CD4-positive, alpha-beta T cell (primary cell): ENCODE measurements around the gene NKAPL. TPM values are rescaled to one million over a fixed set of nuclear protein-coding genes. Genes with fewer than 3 reads are reported as not detected.

Source experiments
- ATAC-seq: fragments of 200-7000 bp; cut with Tn5 transposase; one replicate; pipeline ENCODE4 v1.10.0; 2022; ENCODE audit warnings: mild to moderate bottlenecking; ENCODE audit not compliant: poor library complexity
- CTCF ChIA-PET: fragments of 350-600 bp; sonication (Branson Sonifier 250); formaldehyde crosslinking; loops from one replicate; lab custom pipeline; 2021; ENCODE audit warnings: antibody characterized with exemption, inconsistent platforms; lab: Charles Lee
- POLR2A ChIA-PET: fragments of 350-600 bp; sonication (Branson Sonifier 250); formaldehyde crosslinking; loops from one replicate; lab custom pipeline; 2021; ENCODE audit warnings: antibody characterized with exemption, inconsistent platforms; lab: Charles Lee
- DNase-seq, 14 experiments: peaks; one replicate each; pipeline ENCODE4 v3.0.0-alpha.2; 2013 to 2020; ENCODE audit warnings: mixed read lengths in 2 of 14
- H3K27ac ChIP-seq, 2 donors: one replicate each; pipeline versions ENCODE4 v1.5.1 to v1.7.0; 2013; ENCODE audit warnings: low read length in 2 of 2, low read depth in 1 of 2, mild to moderate bottlenecking in 1 of 2
- H3K27me3 ChIP-seq, 2 experiments: 1 replicate in 1 of 2; 2 replicates in 1 of 2; pipeline versions ENCODE4 v1.6.1 to v1.7.0; 2013; ENCODE audit warnings: low read length in 2 of 2, control low read depth in 1 of 2, mild to moderate bottlenecking in 1 of 2, moderate library complexity in 1 of 2; ENCODE audit not compliant: insufficient read depth in 2 of 2, control insufficient read depth in 1 of 2
- H3K36me3 ChIP-seq: one replicate; pipeline ENCODE4 v1.6.1; 2013; ENCODE audit warnings: low read length, control low read depth; ENCODE audit not compliant: insufficient read depth
- H3K4me1 ChIP-seq: one replicate; pipeline ENCODE4 v1.6.1; 2013; ENCODE audit warnings: low read length, control low read depth; ENCODE audit not compliant: insufficient read depth
- H3K4me3 ChIP-seq: one replicate; pipeline ENCODE4 v1.5.1; 2013; ENCODE audit warnings: mild to moderate bottlenecking, low read length, moderate library complexity
- H3K9me3 ChIP-seq, 2 experiments: 1 replicate in 1 of 2; 2 replicates in 1 of 2; pipeline versions ENCODE4 v1.6.1 to v1.7.0; 2013; ENCODE audit warnings: low read length in 2 of 2, mild to moderate bottlenecking in 2 of 2, control low read depth in 1 of 2, moderate library complexity in 1 of 2; ENCODE audit not compliant: control insufficient read depth in 1 of 2, insufficient read depth in 1 of 2
- H3K27ac Mint-ChIP-seq: one replicate; pipeline ENCODE4 v1.8.0; 2020; ENCODE audit warnings: mixed read lengths
- H3K27me3 Mint-ChIP-seq: one replicate; pipeline ENCODE4 v1.8.0; 2021; ENCODE audit warnings: mixed read lengths
- H3K36me3 Mint-ChIP-seq: one replicate; pipeline ENCODE4 v1.8.0; 2021; ENCODE audit warnings: low read depth, mixed read lengths
- H3K4me1 Mint-ChIP-seq: one replicate; pipeline ENCODE4 v1.8.0; 2021; ENCODE audit warnings: low read depth, mixed read lengths
- H3K4me3 Mint-ChIP-seq: one replicate; pipeline ENCODE4 v1.8.0; 2020; ENCODE audit warnings: mild to moderate bottlenecking, mixed read lengths
- H3K9me3 Mint-ChIP-seq: one replicate; pipeline ENCODE4 v1.8.0; 2020; ENCODE audit warnings: mixed read lengths
- intact Hi-C, 2 experiments: fragments of 100-400 bp; cut with DNase I in 1 of 2; cut with micrococcal nuclease in 1 of 2; formaldehyde crosslinking; loops; one replicate each; pipeline versions ENCODE4 v1.15.1 to v1.9.0; 2023 to 2025; cut with DNase I, micrococcal nuclease
- total RNA-seq, 174 experiments: library from RNA in 2 of 174; stranded (reverse) in 2 of 174; gene quantifications; one replicate each; pipeline ENCODE4 v1.2.3 and lab custom pipeline; 2021 to 2026
- TF ChIP-seq, protein P1 (sequence below): fragments of 200-600 bp; IDR thresholded peaks from one replicate; pipeline ENCODE4 v1.8.0; 2022; ENCODE audit warnings: antibody characterized with exemption, mild to moderate bottlenecking

Gene NKAPL
- total RNA-seq, 2 experiments from 2014 or later, result not detected

DNA sequence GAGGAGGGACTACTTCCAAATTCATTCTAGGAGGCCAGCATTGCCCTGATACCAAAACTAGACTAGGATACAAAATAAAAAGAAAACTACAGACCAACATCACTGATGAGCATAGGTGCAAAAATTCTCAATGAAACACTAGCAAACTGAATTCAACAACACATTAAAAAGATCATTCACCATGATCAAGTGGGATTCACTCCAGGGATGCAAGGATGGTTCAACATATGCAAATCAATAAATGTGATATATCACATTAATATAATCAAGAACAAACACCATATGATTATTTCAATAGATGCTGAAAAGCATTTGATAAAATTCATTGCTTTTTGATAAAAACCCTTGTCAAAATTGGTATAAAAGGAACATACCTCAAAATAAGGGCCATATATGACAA is 32.5 kb downstream of the NKAPL start:
- Histone ChIP-seq H3K4me3 (no peak overlapping the region), H3K4me1 (no peaks in the 10 kb centered on the region), H3K27me3 (no peaks in the 10 kb centered on the region), H3K9me3 (no peaks in the 10 kb centered on the region), H3K36me3 (no peaks in the 10 kb centered on the region), H3K27ac (no peak overlapping the region)
- no peak for ATAC-seq
- intact Hi-C loops, result no loop called here
- DNase-seq, result no peak
- H3K27me3 Mint-ChIP-seq, result peaks cover 10% of the 10 kb centered on the region
- no peak overlapping the region for H3K4me3 Mint-ChIP-seq
- TF ChIP-seq, protein P1, sequence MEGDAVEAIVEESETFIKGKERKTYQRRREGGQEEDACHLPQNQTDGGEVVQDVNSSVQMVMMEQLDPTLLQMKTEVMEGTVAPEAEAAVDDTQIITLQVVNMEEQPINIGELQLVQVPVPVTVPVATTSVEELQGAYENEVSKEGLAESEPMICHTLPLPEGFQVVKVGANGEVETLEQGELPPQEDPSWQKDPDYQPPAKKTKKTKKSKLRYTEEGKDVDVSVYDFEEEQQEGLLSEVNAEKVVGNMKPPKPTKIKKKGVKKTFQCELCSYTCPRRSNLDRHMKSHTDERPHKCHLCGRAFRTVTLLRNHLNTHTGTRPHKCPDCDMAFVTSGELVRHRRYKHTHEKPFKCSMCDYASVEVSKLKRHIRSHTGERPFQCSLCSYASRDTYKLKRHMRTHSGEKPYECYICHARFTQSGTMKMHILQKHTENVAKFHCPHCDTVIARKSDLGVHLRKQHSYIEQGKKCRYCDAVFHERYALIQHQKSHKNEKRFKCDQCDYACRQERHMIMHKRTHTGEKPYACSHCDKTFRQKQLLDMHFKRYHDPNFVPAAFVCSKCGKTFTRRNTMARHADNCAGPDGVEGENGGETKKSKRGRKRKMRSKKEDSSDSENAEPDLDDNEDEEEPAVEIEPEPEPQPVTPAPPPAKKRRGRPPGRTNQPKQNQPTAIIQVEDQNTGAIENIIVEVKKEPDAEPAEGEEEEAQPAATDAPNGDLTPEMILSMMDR, result no peak
- POLR2A ChIA-PET, result no interaction called here
- peaks cover 4% of the 10 kb centered on the region for H3K36me3 Mint-ChIP-seq
- peaks cover 2% of the 10 kb centered on the region for H3K9me3 Mint-ChIP-seq
- CTCF ChIA-PET, result interaction anchor here (0.7 kb wide), 1 partner anchor 73 kb away, joined by 3 read pairs; no protein-coding TSS in a partner anchor
- no peaks in the 10 kb centered on the region for H3K4me1 Mint-ChIP-seq
- H3K27ac Mint-ChIP-seq, result no peak overlapping the region

DNA sequence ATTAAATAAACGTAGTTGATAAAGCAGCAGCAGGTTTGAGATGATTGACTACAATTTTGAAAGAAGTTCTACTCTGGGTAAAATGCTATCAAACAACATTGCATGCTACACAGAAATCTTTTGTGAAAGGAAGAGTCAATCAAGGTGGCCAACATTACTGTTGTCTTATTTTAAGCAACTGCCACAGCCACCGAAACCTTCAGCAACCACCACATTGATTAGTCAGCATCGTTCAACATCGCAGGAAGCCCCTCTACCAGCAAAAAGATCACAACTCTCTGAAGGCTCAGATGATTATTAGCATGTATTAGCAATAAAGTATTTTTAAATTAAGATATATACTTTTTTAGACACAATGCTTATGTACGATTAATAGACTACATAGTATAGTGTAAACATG is 36.2 kb downstream of the NKAPL start:
- Histone ChIP-seq H3K27ac (no peak overlapping the region), H3K36me3 (no peaks in the 10 kb centered on the region), H3K4me3 (no peak overlapping the region), H3K27me3 (no peaks in the 10 kb centered on the region), H3K9me3 (no peaks in the 10 kb centered on the region), H3K4me1 (no peaks in the 10 kb centered on the region)
- DNase-seq, result no peak
- Mint-ChIP-seq H3K9me3 (peaks cover 2% of the 10 kb centered on the region), H3K27ac (no peak overlapping the region), H3K27me3 (no peaks in the 10 kb centered on the region), H3K4me1 (no peaks in the 10 kb centered on the region), H3K36me3 (no peaks in the 10 kb centered on the region), H3K4me3 (no peak overlapping the region)
- CTCF ChIA-PET, result no interaction called here
- POLR2A ChIA-PET, result no interaction called here
- TF ChIP-seq, protein P1, result no peak
- no peak for ATAC-seq
- intact Hi-C loops, result no loop called here

DNA sequence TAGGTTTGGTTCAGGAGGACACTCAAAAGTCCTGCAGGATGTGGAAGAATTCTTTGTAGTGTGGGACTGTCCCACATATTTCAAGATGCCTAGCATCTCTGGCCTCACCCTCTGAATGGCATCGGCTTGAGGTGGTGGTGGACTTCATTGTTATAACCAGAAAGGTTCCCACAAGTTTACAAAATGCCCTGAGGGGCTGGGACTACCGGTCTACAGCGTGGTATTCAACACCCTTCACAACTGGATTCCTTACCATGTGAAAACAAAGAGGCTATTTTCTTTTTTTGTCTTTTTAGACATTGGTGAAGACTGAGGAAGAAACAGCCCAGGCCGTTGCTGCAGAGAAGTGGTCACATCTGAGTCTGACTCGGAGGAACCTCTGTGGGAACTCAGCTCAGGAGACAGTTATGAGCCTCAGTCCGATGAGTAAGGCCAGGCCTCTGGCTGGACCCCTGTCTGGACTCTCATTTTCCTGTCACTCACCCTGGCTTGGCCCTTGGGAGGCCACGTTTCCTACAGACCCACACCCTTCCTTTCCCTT is 37.5 kb downstream of the NKAPL start:
- no peak overlapping the region for H3K4me3 Mint-ChIP-seq
- no peaks in the 10 kb centered on the region for H3K27me3 ChIP-seq
- CTCF ChIA-PET, result no interaction called here
- no peaks in the 10 kb centered on the region for H3K36me3 ChIP-seq
- no peak overlapping the region for H3K27ac Mint-ChIP-seq
- H3K4me3 ChIP-seq, result no peak overlapping the region
- no peaks in the 10 kb centered on the region for H3K9me3 ChIP-seq
- DNase-seq, result no peak
- H3K4me1 Mint-ChIP-seq, result no peaks in the 10 kb centered on the region
- no peak for ATAC-seq
- no peak overlapping the region for H3K27ac ChIP-seq
- no peaks in the 10 kb centered on the region for H3K9me3 Mint-ChIP-seq
- POLR2A ChIA-PET, result no interaction called here
- intact Hi-C loops, result no loop called here
- TF ChIP-seq, protein P1, result no peak
- no peaks in the 10 kb centered on the region for H3K36me3 Mint-ChIP-seq
- H3K4me1 ChIP-seq, result no peaks in the 10 kb centered on the region
- no peaks in the 10 kb centered on the region for H3K27me3 Mint-ChIP-seq
